ENCODE data around the gene TFCP2L1.
"Not testable (repeated sequence)": the region's sequence is repeated elsewhere in the genome, so short reads cannot be mapped to it uniquely, and the experiment has no call there.

Gene TFCP2L1

GRCh38 chr2:121241466-121241865, 43.5 kb downstream of the TFCP2L1 start:
- no peak for DNase-seq

DNA sequence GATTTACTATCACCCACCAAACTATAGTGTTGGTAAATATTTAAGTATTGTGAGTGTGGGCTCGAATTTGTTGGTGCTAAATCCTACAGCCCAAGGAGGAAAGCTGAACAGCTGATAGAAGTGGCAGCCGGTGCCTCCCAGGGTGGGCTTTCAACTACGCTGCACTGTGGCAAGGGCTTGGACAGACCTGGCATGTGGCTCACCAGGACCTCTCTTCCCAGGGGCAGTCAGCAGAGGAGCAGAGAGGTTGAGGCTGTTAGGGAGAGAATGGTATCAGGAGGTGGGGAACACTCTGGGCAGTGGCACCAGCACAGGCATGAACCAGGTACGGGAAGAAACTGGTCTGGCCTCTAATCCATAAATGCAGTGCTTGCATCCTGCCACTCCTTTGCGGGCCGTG, 44.6 kb downstream of the TFCP2L1 start:
- DNase-seq, result no peak

- DNase-seq, result no peak
These were observed 45.0 kb downstream of the TFCP2L1 start for GRCh38 chr2:121239969-121240368.

DNA sequence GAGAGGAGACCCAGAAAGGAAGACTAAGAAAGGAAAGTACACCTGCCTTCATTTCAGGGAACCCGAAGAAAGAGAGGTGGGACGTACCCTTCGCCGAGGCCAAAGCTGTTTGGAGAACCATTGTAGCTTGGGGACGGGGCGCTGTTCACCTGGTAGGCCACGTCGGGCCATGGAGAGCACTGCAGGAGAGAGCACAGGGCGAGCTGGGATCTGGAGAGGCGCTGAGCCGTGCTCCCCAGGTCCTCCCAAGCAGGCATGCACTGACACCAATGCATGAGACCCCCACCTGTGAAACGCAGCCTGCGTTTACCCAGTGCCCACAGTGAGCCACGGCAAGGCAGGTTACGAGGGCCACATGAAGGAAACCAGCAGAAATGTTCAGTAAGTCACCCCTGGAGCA, 45.5 kb downstream of the TFCP2L1 start:
- no peak for DNase-seq

DNA sequence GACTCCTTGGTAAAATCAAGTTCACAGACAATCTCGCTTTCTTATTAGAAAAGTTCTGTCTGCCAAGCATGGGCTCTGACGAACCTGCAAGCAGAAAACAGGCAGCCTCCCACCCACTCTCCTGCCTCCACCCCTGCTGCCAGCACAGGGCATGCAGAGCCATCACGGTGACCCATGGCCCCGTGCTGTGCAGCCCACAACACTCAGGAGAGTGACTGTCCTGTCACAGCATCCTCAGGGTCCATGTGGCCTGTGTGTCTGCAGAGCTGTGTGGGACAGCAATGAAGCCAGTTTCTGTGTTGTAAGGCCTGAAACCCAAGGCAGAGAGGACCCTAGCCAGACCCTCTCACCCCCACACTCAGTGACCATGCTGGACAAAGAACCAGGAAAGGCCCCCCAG, 46.2 kb downstream of the TFCP2L1 start:
- no peak for DNase-seq

- no peak for DNase-seq
These were observed 46.9 kb downstream of the TFCP2L1 start for GRCh38 chr2:121237980-121238665.

GRCh38 chr2:121237336-121237979, 47.5 kb downstream of the TFCP2L1 start:
- DNase-seq, result no peak

- DNase-seq, result no peak
These were observed 48.3 kb downstream of the TFCP2L1 start for GRCh38 chr2:121236650-121237180.

DNA sequence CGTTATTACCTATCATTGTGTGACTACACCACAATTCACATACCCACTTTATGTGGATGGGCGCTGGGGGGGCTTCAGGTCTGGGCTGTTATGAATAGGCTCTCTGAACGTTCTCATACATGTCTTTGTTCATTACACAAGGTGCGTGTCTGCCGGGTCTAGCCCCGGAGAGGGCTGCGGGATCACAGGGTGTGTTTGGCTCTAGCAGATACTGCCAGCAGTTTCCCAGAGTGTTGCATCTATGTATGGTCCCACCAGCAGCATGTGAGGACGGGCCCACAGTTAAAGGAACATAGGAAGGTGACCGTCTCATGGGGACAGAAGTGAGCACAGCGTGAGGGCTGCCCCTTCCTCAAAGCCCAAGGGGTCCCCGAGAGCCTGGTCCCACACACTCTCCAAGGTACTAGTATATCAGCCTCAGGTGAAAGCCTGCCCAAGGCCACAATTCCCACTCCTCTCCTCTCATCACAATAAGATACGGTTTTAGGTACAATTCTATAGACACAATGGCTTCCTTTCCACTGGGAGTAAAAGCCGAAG, 48.8 kb downstream of the TFCP2L1 start:
- DNase-seq, result no peak

GRCh38 chr2:121235542-121235941, 49.5 kb downstream of the TFCP2L1 start:
- DNase-seq, result no peak

- DNase-seq, result no peak
These were observed 50.2 kb downstream of the TFCP2L1 start for GRCh38 chr2:121234791-121235190.

GRCh38 chr2:121234144-121234543, 50.9 kb downstream of the TFCP2L1 start:
- no peak for DNase-seq

DNA sequence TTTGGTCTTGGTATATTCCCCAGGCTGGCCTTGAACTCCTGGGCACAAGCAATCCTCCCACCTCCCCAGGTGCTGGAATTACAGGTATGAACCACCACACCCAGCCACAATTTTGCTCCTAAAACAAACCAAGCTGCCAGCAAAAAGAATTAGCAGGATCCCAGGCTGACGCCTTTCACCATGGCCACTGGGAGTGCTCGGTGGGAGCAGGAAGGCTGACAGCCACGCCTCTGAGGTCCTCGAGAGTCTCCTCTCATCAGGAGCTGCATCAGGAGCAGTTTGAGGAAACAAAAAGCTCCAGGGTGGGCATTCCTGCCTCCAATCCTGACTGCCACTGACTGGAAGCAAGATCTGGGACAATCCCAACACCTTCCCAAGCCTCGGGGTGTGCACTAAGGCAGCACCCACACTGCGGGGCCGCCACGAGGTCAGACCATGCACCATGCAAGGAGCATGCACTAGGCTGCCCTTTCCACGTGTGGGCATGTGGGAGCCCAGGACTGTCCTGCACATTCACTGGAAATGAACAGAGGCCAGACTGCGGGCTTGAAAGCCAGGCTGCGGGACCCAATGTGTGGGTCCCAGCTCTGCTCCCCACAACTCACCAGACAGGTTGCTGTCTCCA, 51.4 kb downstream of the TFCP2L1 start:
- no peak for DNase-seq

GRCh38 chr2:121232626-121233265, 52.3 kb downstream of the TFCP2L1 start:
- DNase-seq, result no peak

DNA sequence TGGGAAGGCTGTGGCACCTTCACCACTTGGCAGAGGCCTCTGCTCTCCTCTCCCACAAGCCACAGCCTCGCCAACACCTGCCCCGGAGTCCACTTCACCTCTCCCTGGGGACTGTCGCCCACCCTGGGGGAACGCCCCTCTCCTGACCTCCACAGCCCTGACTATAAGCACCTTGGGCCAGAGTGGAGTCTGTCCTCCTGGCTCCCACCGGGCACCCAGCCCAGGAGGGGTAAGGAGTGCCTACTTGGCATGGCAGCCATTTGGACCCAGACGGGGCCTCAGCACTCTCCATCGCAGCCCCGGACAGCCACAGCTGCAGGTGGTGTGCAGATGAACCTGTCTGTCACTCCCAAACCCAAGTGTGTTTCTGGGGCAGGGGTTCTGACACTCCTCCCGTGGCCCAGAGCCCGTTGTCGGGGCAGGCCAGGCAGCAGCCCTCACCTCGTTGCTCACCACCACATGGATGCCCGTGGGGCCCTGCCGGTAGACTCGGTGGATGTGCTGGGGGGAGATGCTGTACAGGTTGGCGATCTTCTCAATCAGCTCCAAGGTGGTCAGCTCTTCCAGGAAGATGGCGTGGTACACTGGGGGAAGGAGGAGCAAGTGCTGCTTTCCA, 53.5 kb downstream of the TFCP2L1 start:
- DNase-seq, result no peak

DNA sequence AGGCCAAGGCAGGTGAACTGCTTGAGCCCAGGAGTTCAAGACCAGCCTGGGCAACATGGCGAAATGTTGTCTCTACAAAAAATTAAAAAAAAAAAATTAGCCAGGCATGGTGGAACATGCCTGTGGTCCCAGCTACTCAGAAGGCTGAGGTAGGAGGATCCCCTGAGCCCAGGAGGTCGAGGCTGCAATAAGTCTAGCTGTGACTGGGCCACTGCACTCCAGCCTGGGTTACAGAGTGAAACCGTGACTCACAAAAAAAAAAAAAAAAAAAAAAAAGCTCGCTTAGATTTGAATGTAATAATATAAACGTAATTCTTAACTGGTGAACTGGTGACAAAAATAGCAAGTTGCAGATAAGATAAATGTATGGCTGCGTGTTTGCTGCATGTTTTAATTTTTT, 56.5 kb downstream of the TFCP2L1 start:
- DNase-seq, result no peak

GRCh38 chr2:121227381-121228144, 57.4 kb downstream of the TFCP2L1 start:
- peak; percentile 41 to 89 for DNase-seq

- DNase-seq, result not testable (repeated sequence)
These were observed 59.3 kb downstream of the TFCP2L1 start for GRCh38 chr2:121225681-121226080.

- DNase-seq, result no peak
These were observed 64.0 kb downstream of the TFCP2L1 start for GRCh38 chr2:121220995-121221394.

- DNase-seq, result no peak
These were observed 65.1 kb downstream of the TFCP2L1 start for GRCh38 chr2:121219866-121220265.

GRCh38 chr2:121218386-121218938, 66.5 kb downstream of the TFCP2L1 start:
- DNase-seq, result no peak

DNA sequence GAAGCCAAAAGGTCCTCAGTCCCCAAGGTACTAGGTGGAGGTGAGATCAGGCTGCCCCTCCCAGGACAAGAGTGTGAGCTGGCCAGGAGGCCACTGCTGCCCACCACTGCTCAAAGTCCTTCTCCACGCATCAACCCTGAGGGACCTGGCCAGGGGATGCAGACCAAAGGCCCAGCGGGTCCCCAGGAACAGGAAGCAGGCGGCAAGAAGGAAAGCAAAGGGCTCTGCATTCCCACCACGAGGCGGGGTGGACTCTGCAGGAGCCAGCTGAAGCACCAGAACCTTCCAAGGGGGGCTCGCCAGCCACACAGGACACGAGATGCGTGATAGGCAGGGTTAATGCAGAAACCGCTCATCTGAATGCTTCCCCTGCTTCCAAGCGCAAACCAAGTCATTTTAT, 67.4 kb downstream of the TFCP2L1 start:
- no peak for DNase-seq

All from NCI-H187 (cell line).